ENCODE data around the gene MDN1.
"Not testable (repeated sequence)": the region's sequence is repeated elsewhere in the genome, so short reads cannot be mapped to it uniquely, and the experiment has no call there.

The MDN1 gene, protein sequence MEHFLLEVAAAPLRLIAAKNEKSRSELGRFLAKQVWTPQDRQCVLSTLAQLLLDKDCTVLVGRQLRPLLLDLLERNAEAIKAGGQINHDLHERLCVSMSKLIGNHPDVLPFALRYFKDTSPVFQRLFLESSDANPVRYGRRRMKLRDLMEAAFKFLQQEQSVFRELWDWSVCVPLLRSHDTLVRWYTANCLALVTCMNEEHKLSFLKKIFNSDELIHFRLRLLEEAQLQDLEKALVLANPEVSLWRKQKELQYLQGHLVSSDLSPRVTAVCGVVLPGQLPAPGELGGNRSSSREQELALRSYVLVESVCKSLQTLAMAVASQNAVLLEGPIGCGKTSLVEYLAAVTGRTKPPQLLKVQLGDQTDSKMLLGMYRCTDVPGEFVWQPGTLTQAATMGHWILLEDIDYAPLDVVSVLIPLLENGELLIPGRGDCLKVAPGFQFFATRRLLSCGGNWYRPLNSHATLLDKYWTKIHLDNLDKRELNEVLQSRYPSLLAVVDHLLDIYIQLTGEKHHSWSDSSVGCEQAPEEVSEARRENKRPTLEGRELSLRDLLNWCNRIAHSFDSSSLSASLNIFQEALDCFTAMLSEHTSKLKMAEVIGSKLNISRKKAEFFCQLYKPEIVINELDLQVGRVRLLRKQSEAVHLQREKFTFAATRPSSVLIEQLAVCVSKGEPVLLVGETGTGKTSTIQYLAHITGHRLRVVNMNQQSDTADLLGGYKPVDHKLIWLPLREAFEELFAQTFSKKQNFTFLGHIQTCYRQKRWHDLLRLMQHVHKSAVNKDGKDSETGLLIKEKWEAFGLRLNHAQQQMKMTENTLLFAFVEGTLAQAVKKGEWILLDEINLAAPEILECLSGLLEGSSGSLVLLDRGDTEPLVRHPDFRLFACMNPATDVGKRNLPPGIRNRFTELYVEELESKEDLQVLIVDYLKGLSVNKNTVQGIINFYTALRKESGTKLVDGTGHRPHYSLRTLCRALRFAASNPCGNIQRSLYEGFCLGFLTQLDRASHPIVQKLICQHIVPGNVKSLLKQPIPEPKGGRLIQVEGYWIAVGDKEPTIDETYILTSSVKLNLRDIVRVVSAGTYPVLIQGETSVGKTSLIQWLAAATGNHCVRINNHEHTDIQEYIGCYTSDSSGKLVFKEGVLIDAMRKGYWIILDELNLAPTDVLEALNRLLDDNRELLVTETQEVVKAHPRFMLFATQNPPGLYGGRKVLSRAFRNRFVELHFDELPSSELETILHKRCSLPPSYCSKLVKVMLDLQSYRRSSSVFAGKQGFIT (N-terminal part only)

DNA sequence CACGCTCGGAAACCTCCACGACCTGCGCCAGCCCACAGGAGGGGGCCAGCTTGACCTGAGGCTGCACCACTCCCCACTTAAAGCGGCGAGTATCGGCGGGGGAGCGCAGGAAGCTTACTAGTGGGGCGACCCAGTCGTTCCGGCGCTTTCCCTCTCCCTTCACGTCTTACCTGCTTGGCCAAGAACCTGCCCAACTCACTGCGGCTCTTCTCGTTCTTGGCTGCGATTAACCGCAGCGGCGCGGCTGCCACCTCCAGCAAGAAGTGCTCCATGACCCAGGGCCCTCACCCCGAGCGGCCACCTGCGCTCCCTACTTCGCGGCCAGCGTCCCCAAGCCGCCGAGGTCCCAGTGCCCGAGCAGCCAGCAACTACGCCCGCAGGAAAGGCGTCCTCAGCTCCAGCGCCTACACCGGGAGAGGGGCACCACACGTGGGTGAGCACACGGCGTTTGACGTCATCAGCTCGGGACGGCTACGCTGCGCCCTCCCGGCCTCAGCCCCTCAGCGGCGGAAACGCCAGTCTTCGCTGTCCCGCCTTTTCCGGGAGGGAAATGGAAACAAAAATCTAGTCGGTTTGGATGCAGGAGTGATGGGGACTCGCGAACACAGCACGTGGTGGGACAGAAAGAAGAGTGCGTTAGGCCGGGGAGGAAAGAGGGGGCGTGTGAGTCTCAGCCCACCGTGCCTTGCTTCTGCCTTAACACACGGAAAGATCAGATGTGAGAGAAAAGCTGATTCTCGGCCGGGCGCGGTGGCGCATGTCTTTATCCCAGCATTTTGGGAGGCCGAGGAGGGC is at the start of gene MDN1:
Gene MDN1 (minus strand): TSS at position 459 of the 795 bp plus-strand sequence. CDS start 187 bp downstream, at position 272.
- peak; percentile 99 for DNase-seq

DNA sequence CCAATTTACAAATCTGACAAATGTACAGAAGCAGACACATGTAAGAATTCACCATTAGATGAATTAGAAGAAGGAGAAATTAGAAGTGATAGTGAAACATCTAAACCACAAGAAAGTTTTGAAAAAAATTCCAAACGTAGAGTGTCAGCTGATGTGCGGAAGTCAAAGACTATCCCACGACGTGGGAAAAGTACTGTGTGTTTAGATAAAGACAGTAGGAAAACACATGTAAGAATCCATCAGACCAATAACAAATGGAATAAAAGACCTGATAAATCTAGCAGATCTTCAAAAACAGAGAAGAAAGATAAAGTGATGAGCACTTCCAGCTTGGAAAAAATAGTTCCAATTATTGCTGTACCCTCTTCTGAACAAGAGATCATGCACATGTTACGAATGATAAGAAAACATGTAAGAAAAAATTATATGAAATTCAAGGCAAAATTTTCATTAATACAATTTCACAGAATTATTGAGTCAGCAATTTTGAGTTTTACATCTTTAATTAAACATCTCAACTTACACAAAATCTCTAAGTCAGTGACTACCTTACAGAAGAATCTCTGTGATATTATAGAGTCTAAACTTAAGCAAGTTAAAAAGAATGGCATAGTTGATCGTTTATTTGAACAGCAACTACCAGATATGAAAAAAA is 46.6 kb upstream of the MDN1 start:
- DNase-seq = no peak

DNA sequence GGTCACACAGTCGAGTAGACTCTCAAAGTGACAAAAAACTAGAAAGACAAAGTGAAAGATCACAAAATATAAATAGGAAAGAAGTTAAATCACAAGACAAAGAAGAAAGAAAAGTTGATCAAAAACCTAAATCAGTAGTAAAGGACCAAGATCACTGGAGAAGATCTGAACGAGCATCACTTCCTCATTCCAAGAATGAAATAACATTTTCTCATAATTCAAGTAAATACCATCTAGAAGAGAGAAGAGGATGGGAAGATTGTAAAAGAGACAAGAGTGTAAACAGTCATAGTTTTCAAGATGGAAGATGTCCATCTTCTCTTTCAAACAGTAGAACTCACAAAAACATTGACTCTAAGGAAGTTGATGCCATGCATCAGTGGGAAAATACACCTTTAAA is 43.1 kb upstream of the MDN1 start:
- DNase-seq = no peak

DNA sequence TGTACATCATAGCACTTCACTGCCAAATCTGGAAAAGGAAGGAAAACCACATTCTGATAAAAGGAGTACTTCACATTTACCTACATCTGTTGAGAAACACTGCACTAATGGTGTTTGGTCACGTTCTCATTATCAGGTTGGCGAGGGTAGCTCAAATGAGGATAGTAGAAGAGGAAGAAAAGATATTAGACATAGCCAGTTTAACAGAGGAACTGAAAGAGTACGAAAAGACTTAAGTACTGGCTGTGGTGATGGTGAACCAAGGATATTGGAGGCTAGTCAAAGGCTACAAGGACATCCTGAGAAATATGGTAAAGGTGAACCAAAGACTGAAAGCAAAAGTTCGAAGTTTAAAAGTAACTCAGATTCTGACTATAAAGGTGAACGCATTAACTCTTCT is 42.7 kb upstream of the MDN1 start:
- DNase-seq = no peak

GRCh38 chr6:89859744-89860143 is 40.1 kb upstream of the MDN1 start:
- no peak for DNase-seq

GRCh38 chr6:89858041-89858440 is 38.4 kb upstream of the MDN1 start:
- no peak for DNase-seq

GRCh38 chr6:89853068-89853467 is 33.5 kb upstream of the MDN1 start:
- no peak for DNase-seq

DNA sequence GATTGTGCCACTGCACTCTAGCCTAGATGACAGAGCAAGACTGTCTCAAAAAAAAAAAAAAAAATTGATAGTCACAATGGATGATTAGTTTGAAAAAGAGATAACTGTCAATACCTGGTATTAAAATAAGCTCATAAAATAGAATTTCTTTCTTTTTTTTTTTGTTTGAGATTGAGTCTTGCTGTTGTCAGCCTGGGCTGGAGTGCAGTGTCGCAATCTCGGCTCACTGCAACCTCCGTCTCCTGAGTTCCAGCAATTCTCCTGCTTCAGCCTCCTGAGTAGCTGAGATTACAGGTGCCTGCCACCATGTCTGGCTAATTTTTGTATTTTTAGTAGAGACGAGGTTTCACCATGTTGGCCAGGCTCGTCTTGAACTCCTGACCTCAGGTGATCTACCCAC is 27.9 kb upstream of the MDN1 start:
- not testable (repeated sequence) for DNase-seq

- DNase-seq = no peak
These were observed 23.5 kb upstream of the MDN1 start for GRCh38 chr6:89843070-89843469.

- DNase-seq = no peak
These were observed 22.6 kb upstream of the MDN1 start for GRCh38 chr6:89842228-89842627.

DNA sequence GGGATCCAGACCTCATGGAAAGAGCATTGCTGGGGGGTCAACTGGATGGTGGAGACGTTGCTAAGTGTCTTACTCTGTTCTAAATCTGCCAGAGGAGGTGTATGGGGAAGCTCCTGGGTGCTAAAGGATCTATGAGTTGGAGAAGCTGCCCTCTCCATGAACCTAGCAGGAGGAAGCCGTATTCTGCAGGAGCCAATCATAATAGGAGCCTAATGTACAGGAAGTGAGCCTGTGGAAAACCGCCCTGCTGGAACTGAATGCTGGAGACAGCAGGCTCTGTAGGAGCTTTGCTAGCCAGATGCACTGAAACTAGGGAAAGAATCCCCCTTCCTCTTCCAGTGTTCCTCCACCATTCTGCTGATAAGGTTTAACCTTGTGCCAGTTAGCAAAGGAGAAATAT is 20.9 kb upstream of the MDN1 start:
- no peak for DNase-seq

GRCh38 chr6:89836639-89837222 is 17.1 kb upstream of the MDN1 start:
- DNase-seq = no peak

GRCh38 chr6:89834884-89835792 is 15.5 kb upstream of the MDN1 start:
- no peak for DNase-seq

- no peak for DNase-seq
These were observed 10.7 kb upstream of the MDN1 start for GRCh38 chr6:89830170-89830809.

GRCh38 chr6:89829472-89830169 is 10.0 kb upstream of the MDN1 start, which contains the start of gene CASP8AP2:
Gene CASP8AP2, plus strand, starts transcription at chr6:89829880.
- peak; percentile 100 for DNase-seq

- peak; percentile 81 for DNase-seq
These were observed 9.4 kb upstream of the MDN1 start for GRCh38 chr6:89828988-89829471.

DNA sequence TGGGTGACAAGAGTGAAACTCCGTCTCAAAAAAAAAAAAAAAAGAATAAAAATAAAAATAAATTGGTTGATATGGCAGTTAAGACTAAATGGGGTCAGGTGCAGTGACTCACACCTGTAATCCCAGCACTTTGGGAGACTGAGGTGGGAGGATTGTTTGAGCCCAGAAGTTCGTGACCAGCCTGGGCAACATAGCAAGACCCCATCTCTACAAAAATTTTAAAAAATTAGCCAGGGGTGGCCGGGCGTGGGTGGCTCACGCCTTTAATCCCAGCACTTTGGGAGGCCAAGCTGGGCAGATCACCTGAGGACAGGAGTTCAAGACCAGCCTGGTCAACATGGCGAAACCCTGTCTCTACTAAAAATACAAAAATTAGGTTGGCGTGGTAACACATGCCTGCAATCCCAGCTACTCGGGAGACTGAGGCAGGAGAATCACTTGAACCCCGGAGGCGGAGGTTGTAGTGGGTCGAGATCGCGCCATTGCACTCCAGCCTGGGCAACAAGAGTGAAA is 8.9 kb upstream of the MDN1 start:
- not testable (repeated sequence) for DNase-seq

GRCh38 chr6:89826029-89826528 is 6.5 kb upstream of the MDN1 start:
- DNase-seq = no peak
